K562 (cell line): ENCODE measurements around the gene KIF25. TPM values are rescaled to one million over a fixed set of nuclear protein-coding genes. Genes with fewer than 3 reads are reported as not detected.

Experiments
- ATAC-seq: fragments of 200-7000 bp; cut with Tn5 transposase; 3 replicates; pipeline ENCODE4 v1.9.1; 2020; ENCODE audit warnings: moderate library complexity
- BruUV-seq: library from RNA; stranded (reverse); fragments of 400-500 nt; replicated peaks from 2 replicates; lab custom pipeline; 2021; lab: Mats Ljungman, UMichigan
- CTCF ChIA-PET: fragments of 300-600 bp; formaldehyde crosslinking; extraction: SDS; loops from one replicate; lab custom pipeline; 2021; ENCODE audit warnings: low intra/inter-chr PET ratio; lab: Yijun Ruan, JAX
- POLR2A ChIA-PET: fragments of 300-600, 350-650 bp; sonication (Branson Sonifier 250); formaldehyde crosslinking; extraction: SDS; loops from one replicate; lab custom pipeline; 2021; ENCODE audit warnings: antibody characterized with exemption, inconsistent platforms; lab: Yijun Ruan, JAX
- DNase-seq, 4 experiments: peaks; one replicate each; pipeline versions ENCODE4 v3.0.0 to v3.0.0-alpha.2; 2011 to 2018; ENCODE audit warnings: low spot score in 3 of 4, mixed read lengths in 3 of 4; ENCODE audit errors: extremely low read depth in 1 of 4
- FAIRE-seq: peaks from 2 replicates; lab custom pipeline; 2011; peaks lifted over from hg19 to GRCh38; lab: Jason Lieb, UNC
- H2AFZ ChIP-seq: 2 replicates; pipeline ENCODE4 v1.6.0; 2011; ENCODE audit warnings: low read depth, low read length, control low read depth, inconsistent platforms
- H3K27ac ChIP-seq: fragments of 200-600 bp; 3 replicates; pipeline ENCODE4 v1.8.0; 2011; ENCODE audit warnings: low read depth, mild to moderate bottlenecking, control low read depth, inconsistent platforms, low read length, moderate library complexity, mixed read lengths; ENCODE audit errors: extremely low read depth
- H3K27me3 ChIP-seq, 2 experiments: fragments of 300-600 bp in 1 of 2; 2 replicates in 1 of 2; 3 replicates in 1 of 2; pipeline versions ENCODE4 v1.6.0 to v1.8.0; 2011; ENCODE audit warnings: inconsistent platforms in 2 of 2, low read length in 2 of 2, mild to moderate bottlenecking in 1 of 2, mixed read lengths in 1 of 2, moderate library complexity in 1 of 2; ENCODE audit not compliant: control insufficient read depth in 2 of 2, insufficient read depth in 2 of 2
- H3K36me3 ChIP-seq: fragments of 300-600 bp; 3 replicates; pipeline ENCODE4 v1.8.0; 2011; ENCODE audit warnings: mild to moderate bottlenecking, low read length, inconsistent platforms; ENCODE audit not compliant: control insufficient read depth, insufficient read depth
- H3K4me1 ChIP-seq, 2 experiments: fragments of 200-600 bp in 1 of 2; replicated peaks in 1 of 2; 2 replicates in 1 of 2; 3 replicates in 1 of 2; pipeline versions ENCODE4 v1.5.1 to v1.8.0; 2011; ENCODE audit warnings: inconsistent platforms in 2 of 2, low read length in 2 of 2, mild to moderate bottlenecking in 1 of 2, mixed read lengths in 1 of 2, moderate library complexity in 1 of 2; ENCODE audit not compliant: control insufficient read depth in 2 of 2, insufficient read depth in 2 of 2
- H3K4me2 ChIP-seq: 2 replicates; pipeline ENCODE4 v1.6.1; 2011; ENCODE audit warnings: low read length, control low read depth, inconsistent platforms, mixed read lengths; ENCODE audit not compliant: insufficient read depth
- H3K4me3 ChIP-seq: fragments of 200-600 bp; sonication (generic), shearing (Covaris generic); 2 replicates; pipeline ENCODE4 v1.5.1; 2016; ENCODE audit warnings: control low read depth, inconsistent platforms
- H3K79me2 ChIP-seq: fragments of 200-600 bp; 3 replicates; pipeline ENCODE4 v1.8.0; 2011; ENCODE audit warnings: low read length, inconsistent platforms; ENCODE audit not compliant: control insufficient read depth, insufficient read depth
- H3K9ac ChIP-seq, 2 experiments: 2 replicates each; pipeline versions ENCODE4 v1.6.0 to v1.6.1; 2011; ENCODE audit warnings: low read depth in 2 of 2, low read length in 2 of 2, control low read depth in 1 of 2, inconsistent platforms in 1 of 2, mild to moderate bottlenecking in 1 of 2, mixed read lengths in 1 of 2; ENCODE audit not compliant: insufficient read depth in 1 of 2
- H3K9me1 ChIP-seq: one replicate; pipeline ENCODE4 v1.6.0; 2011; ENCODE audit warnings: inconsistent platforms, mild to moderate bottlenecking, low read length, moderate library complexity; ENCODE audit not compliant: control insufficient read depth, insufficient read depth
- H3K9me3 ChIP-seq: replicated peaks from 2 replicates; pipeline ENCODE4 v1.5.1; 2011; ENCODE audit warnings: low read depth, low read length, inconsistent platforms; ENCODE audit not compliant: control insufficient read depth, insufficient read depth
- H4K20me1 ChIP-seq: replicated peaks from 2 replicates; pipeline ENCODE4 v1.6.1; 2011; ENCODE audit warnings: low read length, inconsistent platforms, mixed read lengths; ENCODE audit not compliant: control insufficient read depth, insufficient read depth
- CBX2 ChIP-seq: fragments of 200-600 bp; sonication (generic); IDR thresholded peaks from one replicate; pipeline ENCODE4 v1.6.1; 2012; ENCODE audit warnings: mild to moderate bottlenecking, low read length, inconsistent platforms; ENCODE audit not compliant: insufficient read depth, poor library complexity, severe bottlenecking
- FOS ChIP-seq: IDR thresholded peaks from 3 replicates; pipeline ENCODE4 v1.6.1; 2011; ENCODE audit not compliant: insufficient read length; ENCODE audit errors: extremely low read depth
- HOMEZ ChIP-seq: fragments of 250-450 bp; sonication (Bioruptor Pico); IDR thresholded peaks from 2 replicates; pipeline ENCODE4 v1.4.0; 2020; ENCODE audit warnings: mild to moderate bottlenecking, moderate library complexity
- LARP7 ChIP-seq: fragments of 450-650 bp; IDR thresholded peaks from 2 replicates; pipeline ENCODE4 v1.6.1; 2016
- MBD2 ChIP-seq: sonication (generic); IDR thresholded peaks from 2 replicates; pipeline ENCODE4 v1.6.1; 2016; ENCODE audit warnings: low read depth, borderline replicate concordance
- MTA3 ChIP-seq: fragments of 450-650 bp; formaldehyde crosslinking; IDR thresholded peaks from 2 replicates; pipeline ENCODE4 v1.6.1; 2017; ENCODE audit warnings: mild to moderate bottlenecking, borderline replicate concordance
- POLR2H ChIP-seq: IDR thresholded peaks from 2 replicates; pipeline ENCODE4 v1.6.1; 2016; ENCODE audit warnings: missing genetic modification characterization, low read depth, mild to moderate bottlenecking, control low read depth, missing compliant biosample characterization, moderate library complexity
- RBM15 ChIP-seq: fragments of 200-400 bp; formaldehyde crosslinking; IDR thresholded peaks from 2 replicates; pipeline ENCODE4 v1.6.1; 2018; ENCODE audit warnings: mild to moderate bottlenecking, low read length, moderate library complexity; ENCODE audit not compliant: insufficient read depth
- SNRNP70 ChIP-seq: fragments of 200-400 bp; formaldehyde crosslinking; optimal IDR thresholded peaks from 2 replicates; pipeline ENCODE3; 2017; ENCODE audit warnings: low read depth, low read length
- TOE1 ChIP-seq, 2 experiments: fragments of 450-650 bp in 1 of 2; sonication (generic) in 1 of 2; formaldehyde crosslinking in 1 of 2; IDR thresholded peaks; 2 replicates each; pipeline versions ENCODE4 v1.7.1 to v1.8.0; 2016 to 2022; ENCODE audit warnings: borderline replicate concordance in 2 of 2, mild to moderate bottlenecking in 2 of 2, antibody characterized with exemption in 1 of 2, inconsistent platforms in 1 of 2, low read depth in 1 of 2, missing genetic modification reagents in 1 of 2, moderate library complexity in 1 of 2
- ZBTB7A ChIP-seq: IDR thresholded peaks from 2 replicates; pipeline ENCODE4 v1.6.1; 2011; ENCODE audit warnings: low read depth, mild to moderate bottlenecking, low read length, moderate library complexity, borderline replicate concordance; ENCODE audit not compliant: control insufficient read depth
- ZNF274 ChIP-seq: IDR thresholded peaks from 2 replicates; pipeline ENCODE4 v1.6.1; 2011; ENCODE audit warnings: low read depth, mild to moderate bottlenecking, low read length, moderate library complexity, borderline replicate concordance
- WGBS: fragments of 100-300 bp; shearing (Covaris generic); methylation state at CpG from one replicate; pipeline ENCODE4 v1.1.6; 2016; ENCODE audit warnings: low coverage, mixed read lengths; ENCODE audit not compliant: insufficient coverage; ENCODE audit errors: missing lambda C conversion rate; 5-methylcytosine and 5-hydroxymethylcytosine counted together
- in situ Hi-C: fragments of 300-500 bp; cut with MboI; formaldehyde crosslinking; loops from 4 replicates; pipeline ENCODE4 v1.15.0; 2018; ENCODE audit warnings: inconsistent platforms, mixed read lengths
- intact Hi-C: fragments of 100-400 bp; cut with micrococcal nuclease; formaldehyde crosslinking; loops from 2 replicates; pipeline ENCODE4 v1.14.2; 2022
- polyA plus RNA-seq, 8 experiments: library from polyadenylated mRNA; depleted of rRNA in 4 of 8; stranded (reverse) in 5 of 8; unstranded in 3 of 8; fragments of >200 nt; fragmentation: Nextera tagmentation in 2 of 8; fragmentation: Illumina TruSeq in 1 of 8; extraction: Ambion mirVana in 2 of 8; extraction: Trizol in 1 of 8; gene quantifications; 2 replicates each; pipeline versions ENCODE4 v1.2.1 to v1.2.3, GENCODE V29; 2011 to 2014; ENCODE audit warnings: inconsistent platforms in 1 of 8, missing spikeins in 1 of 8
- total RNA-seq, 7 experiments: library from RNA; depleted of rRNA in 6 of 7; stranded (reverse); fragments of >200 nt in 6 of 7; fragmentation: Illumina TruSeq in 2 of 7; extraction: Trizol in 2 of 7; gene quantifications; 2 replicates each; pipeline versions ENCODE4 v1.2.1 to v1.2.3, GENCODE V29; 2011 to 2021; ENCODE audit warnings: low replicate concordance in 1 of 7
- TF ChIP-seq, protein P1 (sequence below): fragments of 250-450 bp; sonication (Bioruptor Pico); IDR thresholded peaks from 2 replicates; pipeline ENCODE4 v1.5.0; 2022; ENCODE audit warnings: mild to moderate bottlenecking

Gene KIF25
- total and polyA plus RNA-seq, 9 of the 15 experiments (the other 6 are each of a cell fraction or from before 2014, with no cell fraction given) = 0.04 to 0.49 (median 0.23) TPM; not detected in 5

GRCh38 chr6:167990016-167990945 is 7.2 kb upstream of the KIF25 start:
- H3K27ac ChIP-seq = no peak overlapping the region
- no peaks in the 10 kb centered on the region for H3K79me2 ChIP-seq
- no peak overlapping the region for H3K9ac ChIP-seq
- no peaks in the 10 kb centered on the region for H3K36me3 ChIP-seq
- TF ChIP-seq SNRNP70 = no peak
- TF ChIP-seq RBM15 = no peak
- TF ChIP-seq HOMEZ (CRISPR knock-in tag) = no peak
- no peak for TF ChIP-seq ZBTB7A
- no peak for TF ChIP-seq POLR2H (tag)
- no peak for TF ChIP-seq ZNF274
- TF ChIP-seq LARP7 = no peak
- TF ChIP-seq MTA3 = no peak
- no peak for TF ChIP-seq FOS
- no peak for TF ChIP-seq CBX2
- TF ChIP-seq, protein P1, sequence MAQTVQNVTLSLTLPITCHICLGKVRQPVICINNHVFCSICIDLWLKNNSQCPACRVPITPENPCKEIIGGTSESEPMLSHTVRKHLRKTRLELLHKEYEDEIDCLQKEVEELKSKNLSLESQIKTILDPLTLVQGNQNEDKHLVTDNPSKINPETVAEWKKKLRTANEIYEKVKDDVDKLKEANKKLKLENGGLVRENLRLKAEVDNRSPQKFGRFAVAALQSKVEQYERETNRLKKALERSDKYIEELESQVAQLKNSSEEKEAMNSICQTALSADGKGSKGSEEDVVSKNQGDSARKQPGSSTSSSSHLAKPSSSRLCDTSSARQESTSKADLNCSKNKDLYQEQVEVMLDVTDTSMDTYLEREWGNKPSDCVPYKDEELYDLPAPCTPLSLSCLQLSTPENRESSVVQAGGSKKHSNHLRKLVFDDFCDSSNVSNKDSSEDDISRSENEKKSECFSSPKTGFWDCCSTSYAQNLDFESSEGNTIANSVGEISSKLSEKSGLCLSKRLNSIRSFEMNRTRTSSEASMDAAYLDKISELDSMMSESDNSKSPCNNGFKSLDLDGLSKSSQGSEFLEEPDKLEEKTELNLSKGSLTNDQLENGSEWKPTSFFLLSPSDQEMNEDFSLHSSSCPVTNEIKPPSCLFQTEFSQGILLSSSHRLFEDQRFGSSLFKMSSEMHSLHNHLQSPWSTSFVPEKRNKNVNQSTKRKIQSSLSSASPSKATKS = no peak
- TF ChIP-seq TOE1 (IDR thresholded peaks at IDR 0.05; ENCODE audit: borderline replicate concordance) = no peak
- no peak for TF ChIP-seq TOE1 (CRISPR knock-in tag; IDR thresholded peaks at IDR 0.05; ENCODE audit: borderline replicate concordance, low read depth)
- TF ChIP-seq MBD2 = no peak
- TF ChIP-seq, all 486 proteins: peak for 0
- Histone ChIP-seq H2AFZ (no peak overlapping the region), H3K4me1 (peaks cover 0 to 34% of the 10 kb centered on the region in 2 experiments; a peak in 2 of 5 replicates), H3K4me2 (no peak overlapping the region), H3K4me3 (no peak overlapping the region), H4K20me1 (peaks cover 4% of the 10 kb centered on the region; the same call in 1 of the 2 replicates), H3K27me3 (peaks cover 71 to 84% of the 10 kb centered on the region in 2 experiments), H3K9me1 (peaks cover 4% of the 10 kb centered on the region), H3K9me3 (no peaks in the 10 kb centered on the region)
- DNase-seq = no peak
- 18% methylated on average over 61 of the region's 75 CpGs for WGBS
- no peak for FAIRE-seq
- ChIA-PET CTCF (no interaction called here), POLR2A (no interaction called here)
- intact Hi-C loops (no loop called here), in situ Hi-C loops (no loop called here)
- ATAC-seq = no peak
- BruUV-seq = no TSS peak
